HG03469 (cell line): ENCODE measurements around the gene MAP3K7.
A peak's percentile ranks its signal among the peaks of the same experiment; 100 is the strongest.

Source experiments
- ATAC-seq: cut with Tn5 transposase; IDR thresholded peaks from one replicate; pipeline ENCODE4 v1.9.1; 2021; ENCODE audit warnings: mild to moderate bottlenecking, moderate library complexity, moderate number of reproducible peaks; ENCODE audit not compliant: unreplicated experiment

MAP3K7 gene

GRCh38 chr6:90485635-90486277 lies 101.1 kb downstream of the MAP3K7 start:
- peak; percentile 52 for ATAC-seq

- no peak for ATAC-seq
These were observed 102.0 kb downstream of the MAP3K7 start for GRCh38 chr6:90484903-90485302.

- no peak for ATAC-seq
These were observed 102.5 kb downstream of the MAP3K7 start for GRCh38 chr6:90484385-90484784.

- no peak for ATAC-seq
These were observed 102.9 kb downstream of the MAP3K7 start for GRCh38 chr6:90483956-90484355.

- ATAC-seq = no peak
These were observed 103.6 kb downstream of the MAP3K7 start for GRCh38 chr6:90483116-90483839.

- no peak for ATAC-seq
These were observed 106.2 kb downstream of the MAP3K7 start for GRCh38 chr6:90480666-90481065.

- no peak for ATAC-seq
These were observed 107.3 kb downstream of the MAP3K7 start for GRCh38 chr6:90479603-90479926.

- ATAC-seq = peak; percentile 79
These were observed 107.9 kb downstream of the MAP3K7 start for GRCh38 chr6:90478789-90479602.

GRCh38 chr6:90478278-90478677 lies 108.6 kb downstream of the MAP3K7 start:
- ATAC-seq = no peak

GRCh38 chr6:90477366-90477765 lies 109.5 kb downstream of the MAP3K7 start:
- ATAC-seq = no peak

GRCh38 chr6:90472716-90473115 lies 114.2 kb downstream of the MAP3K7 start:
- ATAC-seq = no peak

- no peak for ATAC-seq
These were observed 115.6 kb downstream of the MAP3K7 start for GRCh38 chr6:90471263-90471662.

GRCh38 chr6:90469906-90470305 lies 117.0 kb downstream of the MAP3K7 start:
- ATAC-seq = no peak

- ATAC-seq = no peak
These were observed 118.0 kb downstream of the MAP3K7 start for GRCh38 chr6:90468859-90469258.

GRCh38 chr6:90468080-90468479 lies 118.8 kb downstream of the MAP3K7 start:
- ATAC-seq = no peak

- ATAC-seq = no peak
These were observed 119.3 kb downstream of the MAP3K7 start for GRCh38 chr6:90467546-90467945.

- no peak for ATAC-seq
These were observed 120.5 kb downstream of the MAP3K7 start for GRCh38 chr6:90466154-90466940.

GRCh38 chr6:90465686-90466085 lies 121.2 kb downstream of the MAP3K7 start:
- ATAC-seq = no peak

- ATAC-seq = no peak
These were observed 122.4 kb downstream of the MAP3K7 start for GRCh38 chr6:90464507-90464906.

- ATAC-seq = no peak
These were observed 123.0 kb downstream of the MAP3K7 start for GRCh38 chr6:90463874-90464273.
